GM18907 (cell line): ENCODE results near the gene NRROS.
"Not testable (repeated sequence)": the region's sequence is repeated elsewhere in the genome, so short reads cannot be mapped to it uniquely, and the experiment has no call there.

Experiments used
- ATAC-seq: cut with Tn5 transposase; IDR thresholded peaks from one replicate; pipeline ENCODE4 v1.9.1; 2021; ENCODE audit warnings: mild to moderate bottlenecking, moderate library complexity; ENCODE audit not compliant: unreplicated experiment

The NRROS gene

GRCh38 chr3:196624067-196624790 lies 15.3 kb upstream of the NRROS start:
- ATAC-seq = no peak

- no peak for ATAC-seq
Observed at GRCh38 chr3:196624907-196625306, 14.6 kb upstream of the NRROS start.

GRCh38 chr3:196625331-196625730 lies 14.2 kb upstream of the NRROS start:
- ATAC-seq = no peak

GRCh38 chr3:196627918-196628231 lies 11.6 kb upstream of the NRROS start:
- no peak for ATAC-seq

GRCh38 chr3:196629228-196629627 lies 10.3 kb upstream of the NRROS start:
- ATAC-seq = no peak

- peak; percentile 1 for ATAC-seq
Observed at GRCh38 chr3:196631682-196632045, 7.8 kb upstream of the NRROS start.

- peak; percentile 73 for ATAC-seq
Observed at GRCh38 chr3:196632046-196632751, 7.3 kb upstream of the NRROS start.

GRCh38 chr3:196633555-196634151 lies 5.8 kb upstream of the NRROS start:
- ATAC-seq = no peak

GRCh38 chr3:196634224-196634623 lies 5.3 kb upstream of the NRROS start:
- no peak for ATAC-seq

GRCh38 chr3:196634829-196635228 lies 4.7 kb upstream of the NRROS start:
- ATAC-seq = no peak

- ATAC-seq = no peak
Observed at GRCh38 chr3:196636369-196637349, 2.8 kb upstream of the NRROS start.

GRCh38 chr3:196637941-196638340 lies 1.6 kb upstream of the NRROS start:
- ATAC-seq = not testable (repeated sequence)

- no peak for ATAC-seq
Observed at GRCh38 chr3:196638861-196639482, 522 bp upstream of the NRROS start.

- no peak for ATAC-seq
Observed at GRCh38 chr3:196640297-196641018, 964 bp downstream of the NRROS start.

GRCh38 chr3:196641333-196642054 lies 2.0 kb downstream of the NRROS start:
- ATAC-seq = no peak

- ATAC-seq = no peak
Observed at GRCh38 chr3:196642434-196642833, 2.9 kb downstream of the NRROS start.

- peak; percentile 76 for ATAC-seq
Observed at GRCh38 chr3:196643201-196643749, 3.8 kb downstream of the NRROS start.

- no peak for ATAC-seq
Observed at GRCh38 chr3:196643761-196644160, 4.3 kb downstream of the NRROS start.

- no peak for ATAC-seq
Observed at GRCh38 chr3:196645096-196645495, 5.6 kb downstream of the NRROS start.
